ENCODE measurements around the gene ZMIZ1.

ZMIZ1 gene

DNA sequence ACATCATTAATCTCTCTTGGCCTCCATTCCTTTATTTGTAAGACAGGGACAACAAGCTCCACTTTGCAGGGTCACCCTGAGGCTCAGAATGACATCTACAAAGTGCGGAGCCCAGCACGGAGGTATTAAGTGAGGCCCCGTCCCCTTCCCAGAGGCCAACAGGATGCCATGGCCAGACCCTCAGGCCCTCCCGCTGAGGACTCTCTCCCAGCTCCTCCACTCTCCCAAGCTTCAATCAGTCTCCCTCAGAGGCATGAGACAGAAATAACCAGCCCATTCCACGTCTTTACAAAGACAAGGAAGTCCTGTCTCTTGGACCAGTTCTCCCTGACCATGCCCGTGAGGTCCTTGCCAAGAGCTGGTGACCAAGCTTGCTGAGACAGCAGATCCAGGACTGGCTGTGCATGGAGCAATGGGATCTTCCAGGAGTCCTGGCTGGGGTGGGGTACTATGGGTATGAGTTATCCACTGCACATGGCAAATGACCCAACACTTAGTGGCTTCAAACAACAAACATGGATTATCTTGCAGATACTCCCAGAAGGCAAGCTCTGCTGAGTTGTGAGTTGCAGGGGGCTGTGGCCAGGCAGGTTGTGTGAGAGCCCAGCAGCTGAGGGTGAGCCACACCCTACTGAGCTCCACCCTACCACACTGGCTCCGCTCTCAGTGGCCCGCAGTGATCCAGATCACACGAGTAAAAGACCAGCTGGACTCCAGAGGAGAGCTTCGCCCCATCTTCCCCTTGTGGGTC is 274.2 kb downstream of the ZMIZ1 start:
- peak; percentile 54 for DNase-seq (ENCODE audit: low spot score)

DNA sequence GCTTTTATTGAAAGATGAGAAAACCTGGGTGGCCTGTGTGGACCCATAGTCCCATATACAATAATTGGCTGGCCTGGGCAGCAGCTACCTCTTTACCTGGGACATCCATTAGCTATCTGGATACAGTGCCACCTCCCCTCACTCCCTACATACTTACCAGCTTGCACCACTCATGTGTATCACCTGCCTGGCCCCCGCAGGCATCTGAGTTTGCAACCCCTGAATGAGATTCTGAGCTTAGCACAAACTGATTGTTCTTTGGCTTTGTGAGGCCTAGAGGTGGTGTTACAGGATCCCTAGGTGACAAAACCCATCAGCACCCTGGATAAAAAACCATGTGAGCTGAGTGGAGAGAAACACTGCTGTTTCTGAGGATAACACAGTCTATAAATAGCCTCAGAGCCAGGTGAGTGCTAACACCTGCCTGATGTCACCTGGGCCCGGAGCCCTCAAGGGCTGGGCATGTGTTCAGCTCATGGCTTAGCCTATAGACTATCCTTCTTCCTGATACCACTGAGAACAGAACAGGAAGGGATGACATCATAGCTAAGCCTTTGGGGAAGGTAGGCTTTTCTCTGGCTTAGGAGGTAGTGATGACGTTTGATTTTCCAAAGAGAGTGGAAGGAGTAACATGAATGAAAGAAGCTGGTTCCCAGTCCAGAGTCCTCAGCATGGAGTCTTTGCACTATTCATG is 275.9 kb downstream of the ZMIZ1 start:
- DNase-seq (ENCODE audit: low spot score) = no peak

DNA sequence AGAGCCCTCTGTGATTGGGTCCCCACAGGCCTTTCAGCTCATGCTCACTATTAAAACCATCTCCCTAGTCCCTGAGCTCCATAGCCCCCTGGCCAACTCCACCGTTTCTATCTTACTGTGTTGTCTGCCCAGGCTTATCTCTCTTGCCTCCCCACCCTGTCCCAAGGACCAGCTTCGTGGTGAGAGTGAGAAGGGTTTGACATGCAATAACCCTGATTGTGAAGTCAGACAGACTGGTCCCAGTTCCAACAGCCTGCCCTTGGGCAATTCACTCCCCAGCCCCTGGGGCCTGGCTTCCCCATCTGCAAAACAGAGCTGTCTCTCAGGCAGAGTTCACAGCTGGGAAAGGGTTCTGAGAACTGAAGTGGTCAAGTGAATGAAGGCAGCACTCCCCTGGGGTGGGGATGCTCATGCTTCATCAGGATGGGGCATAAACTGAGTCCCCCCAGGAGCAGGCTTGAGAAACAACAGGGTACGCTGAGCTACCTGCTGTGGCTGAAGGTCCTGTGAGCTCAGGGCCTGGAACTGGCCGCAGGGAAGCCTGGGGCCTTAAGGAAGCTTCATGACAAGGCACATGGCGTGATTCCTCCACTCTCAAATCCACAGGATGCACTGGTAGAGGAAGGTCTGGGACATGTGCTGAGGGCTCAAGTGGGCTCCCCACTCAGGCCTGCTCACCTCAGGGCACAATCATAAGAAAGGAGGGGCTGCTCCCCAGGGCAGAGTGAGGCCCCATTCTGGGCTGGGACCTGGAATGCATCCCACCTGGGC is 276.7 kb downstream of the ZMIZ1 start:
- DNase-seq (ENCODE audit: low spot score) = no peak

DNA sequence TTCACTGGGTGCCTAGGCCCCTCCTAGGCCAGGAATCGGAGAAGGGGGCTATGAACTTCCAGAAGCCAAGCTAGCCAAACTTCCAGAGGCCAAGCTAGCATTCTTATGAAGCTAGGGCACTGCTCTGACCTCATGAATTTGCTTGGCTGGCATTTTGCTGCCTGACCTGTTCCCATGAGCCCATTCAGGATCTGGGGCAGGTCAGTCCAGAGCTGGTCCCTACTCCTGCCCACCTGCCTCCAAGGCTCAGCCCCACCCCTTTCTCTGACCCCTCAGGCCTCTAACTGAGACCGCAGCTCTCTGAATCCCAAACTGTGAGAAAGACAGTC is 277.2 kb downstream of the ZMIZ1 start:
- no peak for DNase-seq (ENCODE audit: low spot score)

DNA sequence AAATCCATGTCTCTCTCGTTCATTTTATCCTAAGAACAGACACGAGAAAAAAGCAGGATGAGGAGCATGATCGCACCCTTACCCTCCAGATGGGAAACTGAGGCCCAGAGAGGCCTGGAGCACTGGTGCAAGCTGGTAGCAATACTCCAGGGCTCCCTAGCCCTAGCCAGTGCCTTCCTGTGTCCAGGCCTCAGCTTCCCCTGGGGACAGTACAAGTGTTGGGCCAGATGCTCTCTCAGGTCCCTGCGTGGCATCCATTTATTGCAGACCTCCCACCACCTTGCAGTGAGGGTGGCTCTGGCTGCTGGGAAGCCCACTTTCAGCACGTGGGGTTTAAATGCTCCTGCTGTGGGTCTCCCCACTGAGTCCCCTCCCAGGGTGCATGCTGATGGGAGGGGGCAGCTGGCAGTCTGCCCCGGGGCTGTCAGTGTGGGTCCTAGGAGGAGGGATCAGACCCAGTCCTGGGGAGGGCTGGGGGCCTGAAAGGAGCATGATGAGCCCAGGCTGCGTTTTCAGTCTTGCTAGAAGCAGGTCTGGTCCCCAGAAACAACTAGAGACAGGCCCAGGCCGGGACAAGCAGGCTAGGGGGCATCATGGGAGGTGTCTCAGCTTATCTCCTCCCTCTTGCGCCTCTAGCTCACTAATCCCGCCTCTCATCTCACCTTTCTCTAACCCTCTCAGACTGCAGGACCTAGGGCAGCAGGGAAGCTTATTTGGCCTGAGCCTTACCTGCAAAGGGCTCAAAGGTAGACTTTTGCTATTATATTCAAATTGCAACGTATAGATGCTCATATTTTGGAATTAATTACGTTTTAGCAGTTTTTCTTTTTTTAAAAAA is 277.8 kb downstream of the ZMIZ1 start:
- no peak for DNase-seq (ENCODE audit: low spot score)

DNA sequence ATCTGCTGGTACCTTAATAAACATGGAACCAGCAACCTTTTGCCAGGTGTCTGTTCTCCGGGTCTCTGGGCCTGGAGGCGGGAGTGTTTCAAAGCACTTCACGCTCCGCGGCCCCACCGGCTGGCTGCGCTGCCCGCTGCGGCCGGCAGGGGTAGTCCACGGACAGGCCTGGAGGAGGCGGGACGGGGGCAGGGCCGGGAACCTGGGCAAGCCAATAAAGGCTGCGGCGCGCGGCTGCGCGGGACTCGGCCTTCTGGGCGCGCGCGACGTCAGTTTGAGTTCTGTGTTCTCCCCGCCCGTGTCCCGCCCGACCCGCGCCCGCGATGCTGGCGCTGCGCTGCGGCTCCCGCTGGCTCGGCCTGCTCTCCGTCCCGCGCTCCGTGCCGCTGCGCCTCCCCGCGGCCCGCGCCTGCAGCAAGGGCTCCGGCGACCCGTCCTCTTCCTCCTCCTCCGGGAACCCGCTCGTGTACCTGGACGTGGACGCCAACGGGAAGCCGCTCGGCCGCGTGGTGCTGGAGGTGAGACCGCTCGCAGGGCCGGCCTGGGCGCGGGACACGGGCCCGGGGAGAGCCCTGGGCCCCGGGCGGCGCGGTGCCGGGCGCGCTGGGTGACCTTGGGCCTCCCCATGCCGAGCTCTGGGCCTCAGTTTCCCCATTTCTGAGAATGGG is 278.6 kb downstream of the ZMIZ1 start, which contains the start of gene PPIF:
PPIF (plus strand) TSS at position 244 of the 668 bp plus-strand sequence; CDS start at position 324, 80 bp downstream.
- DNase-seq (ENCODE audit: low spot score) = peak; percentile 95

DNA sequence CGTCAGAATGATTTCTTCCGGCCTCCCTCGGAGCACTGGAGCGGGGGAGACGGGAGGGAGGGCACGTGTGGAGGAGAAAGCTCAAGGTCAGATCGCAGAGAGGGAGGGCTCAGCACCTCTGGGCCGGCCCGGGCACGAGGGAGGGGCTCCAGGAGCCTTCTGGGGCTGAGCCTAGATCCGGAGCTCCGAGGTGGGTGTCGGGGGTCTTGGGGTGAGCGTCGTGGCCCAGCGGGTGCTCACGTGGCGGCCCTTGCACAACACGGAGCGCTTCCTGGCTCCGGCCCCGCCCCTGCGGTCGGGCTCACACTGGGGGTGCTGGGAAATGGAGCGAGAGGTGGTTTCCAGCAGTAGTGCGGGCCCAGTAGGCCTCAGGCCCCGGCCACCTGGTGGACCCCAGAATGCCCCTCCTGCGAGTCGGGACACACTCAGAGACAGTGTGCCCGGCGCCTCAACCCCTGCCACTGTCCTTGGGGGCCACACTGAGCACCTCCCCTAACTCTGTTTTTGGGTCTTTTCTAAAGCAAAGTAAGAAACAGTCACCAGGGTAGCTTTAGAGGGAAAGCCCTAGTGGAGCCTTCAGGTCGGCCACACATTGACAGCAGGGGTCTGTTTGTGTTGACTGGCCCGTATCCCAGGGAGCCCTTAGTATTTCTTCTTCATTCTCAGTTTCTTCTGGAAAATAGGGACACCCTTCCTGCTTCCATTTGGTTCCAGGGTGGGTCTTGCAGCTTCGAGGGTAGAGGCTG is 279.3 kb downstream of the ZMIZ1 start:
- DNase-seq (ENCODE audit: low spot score) = peak; percentile 67

DNA sequence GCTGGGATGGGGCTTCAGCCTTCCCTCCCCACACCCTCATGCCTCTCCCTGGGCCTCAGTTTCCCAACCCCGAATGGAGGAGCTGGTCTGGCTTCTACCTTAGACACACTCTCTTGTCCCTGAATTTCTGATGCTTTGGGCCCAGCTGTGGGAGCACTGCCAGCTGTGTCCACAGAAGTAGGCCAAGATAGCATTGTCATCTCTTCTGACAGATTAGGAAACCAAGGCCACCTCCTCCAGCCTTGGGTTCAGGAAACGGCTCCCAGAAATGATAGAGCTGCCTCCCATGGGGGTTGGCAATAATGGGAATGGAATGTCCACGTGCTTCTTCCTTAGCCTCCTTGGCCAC is 279.8 kb downstream of the ZMIZ1 start:
- no peak for DNase-seq (ENCODE audit: low spot score)

DNA sequence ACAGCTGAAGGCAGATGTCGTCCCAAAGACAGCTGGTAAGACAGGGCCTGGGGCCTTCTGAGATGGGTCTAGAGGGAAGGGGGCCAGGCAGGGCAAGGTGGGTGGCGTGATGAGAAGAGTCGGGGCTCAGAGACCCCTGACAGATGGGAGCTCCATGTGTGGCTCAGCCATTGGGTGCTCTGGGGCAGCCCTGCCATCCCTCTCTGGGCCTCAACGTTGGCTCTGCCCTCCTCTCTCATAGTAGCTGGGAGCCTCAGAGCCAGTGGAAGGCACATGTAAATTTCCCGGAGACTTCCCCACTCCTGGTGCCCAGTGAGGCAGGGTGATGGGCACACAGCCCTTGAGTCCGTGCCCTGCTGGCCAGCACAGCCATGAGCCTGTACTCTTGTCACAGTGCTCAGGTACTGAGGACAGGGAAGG is 280.3 kb downstream of the ZMIZ1 start:
- no peak for DNase-seq (ENCODE audit: low spot score)

DNA sequence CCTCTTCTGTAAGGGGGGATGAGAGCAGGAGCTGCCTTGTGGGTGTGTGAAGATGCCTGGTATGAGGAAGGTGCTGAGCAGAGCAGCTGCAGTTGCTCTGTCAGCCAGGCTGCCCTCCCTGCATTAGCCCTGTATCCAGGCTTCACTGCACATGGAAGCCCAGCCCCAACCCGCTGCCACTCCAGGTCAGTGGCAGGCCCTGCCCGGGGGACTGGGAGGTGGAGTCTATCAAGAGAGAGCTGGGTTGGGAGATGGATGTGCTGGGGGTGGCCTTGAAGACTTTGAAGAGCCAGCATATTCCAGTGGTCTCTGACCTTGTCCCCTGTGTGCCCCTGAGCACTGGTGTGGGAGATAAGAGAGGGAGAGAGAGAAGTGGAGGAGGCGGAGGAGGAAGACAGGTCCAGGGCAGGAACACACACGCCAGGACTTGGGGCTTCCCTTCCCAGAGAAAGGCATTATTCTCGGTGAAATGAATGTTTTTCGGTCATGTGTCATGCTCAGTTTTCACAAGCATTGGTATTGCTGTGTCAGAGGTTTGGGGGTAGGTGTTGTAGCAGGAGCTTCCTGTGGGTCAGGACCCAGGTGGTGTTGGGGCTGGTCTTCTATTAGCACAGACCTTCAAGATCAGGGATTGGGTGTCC is 281.1 kb downstream of the ZMIZ1 start:
- no peak for DNase-seq (ENCODE audit: low spot score)

DNA sequence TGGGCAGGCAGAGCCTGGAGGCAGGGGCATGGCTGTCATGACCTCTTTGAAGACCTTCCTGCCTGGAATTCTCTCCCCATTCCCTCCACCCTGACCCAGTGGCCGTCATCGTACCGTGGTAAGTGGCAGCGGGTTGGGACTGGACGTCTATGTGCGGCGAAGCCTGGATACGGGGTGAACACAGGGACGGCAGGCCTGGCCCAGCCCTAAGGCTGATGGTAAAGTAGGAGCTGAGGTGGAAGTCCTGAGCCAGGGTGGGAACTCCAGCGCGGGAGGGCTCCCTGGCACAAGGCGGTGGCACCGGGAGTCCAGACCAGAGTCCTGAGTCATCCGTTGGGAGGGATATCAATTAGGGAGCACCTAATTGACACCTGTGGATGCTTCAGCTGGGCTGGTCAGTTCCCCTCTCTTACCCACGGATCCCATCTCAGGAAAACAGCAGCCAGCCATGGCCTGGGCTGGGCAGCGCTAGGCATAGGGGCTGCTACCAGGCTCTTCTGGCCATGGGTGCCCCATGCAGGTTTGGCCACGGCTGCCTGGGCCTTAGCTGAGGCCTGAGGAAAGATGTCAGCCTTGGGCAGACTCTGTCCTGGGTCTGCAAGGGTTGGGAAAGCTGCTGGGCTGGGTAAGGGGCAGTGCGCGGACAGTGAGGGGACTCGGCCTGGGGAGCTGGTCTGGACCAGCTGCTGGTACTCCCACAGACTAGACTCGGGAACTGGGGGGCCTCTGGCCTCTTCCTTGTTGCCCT is 281.8 kb downstream of the ZMIZ1 start:
- no peak for DNase-seq (ENCODE audit: low spot score)

DNA sequence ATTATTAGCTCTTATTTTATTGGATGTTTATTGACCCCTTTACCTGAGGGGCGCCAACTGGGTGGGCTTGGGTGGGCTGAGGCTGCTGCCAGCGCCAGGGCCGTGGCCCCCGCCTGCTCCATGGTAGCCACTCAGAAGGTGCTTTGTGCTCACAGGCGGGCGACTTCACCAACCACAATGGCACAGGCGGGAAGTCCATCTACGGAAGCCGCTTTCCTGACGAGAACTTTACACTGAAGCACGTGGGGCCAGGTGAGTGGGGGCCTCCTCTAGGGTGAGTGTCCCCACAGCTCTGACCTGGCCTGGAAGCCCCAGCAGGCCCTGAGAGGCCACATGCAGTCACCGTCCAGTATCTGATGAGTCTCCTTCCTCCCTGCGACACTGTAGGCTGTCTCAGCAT is 282.6 kb downstream of the ZMIZ1 start:
- DNase-seq (ENCODE audit: low spot score) = no peak

DNA sequence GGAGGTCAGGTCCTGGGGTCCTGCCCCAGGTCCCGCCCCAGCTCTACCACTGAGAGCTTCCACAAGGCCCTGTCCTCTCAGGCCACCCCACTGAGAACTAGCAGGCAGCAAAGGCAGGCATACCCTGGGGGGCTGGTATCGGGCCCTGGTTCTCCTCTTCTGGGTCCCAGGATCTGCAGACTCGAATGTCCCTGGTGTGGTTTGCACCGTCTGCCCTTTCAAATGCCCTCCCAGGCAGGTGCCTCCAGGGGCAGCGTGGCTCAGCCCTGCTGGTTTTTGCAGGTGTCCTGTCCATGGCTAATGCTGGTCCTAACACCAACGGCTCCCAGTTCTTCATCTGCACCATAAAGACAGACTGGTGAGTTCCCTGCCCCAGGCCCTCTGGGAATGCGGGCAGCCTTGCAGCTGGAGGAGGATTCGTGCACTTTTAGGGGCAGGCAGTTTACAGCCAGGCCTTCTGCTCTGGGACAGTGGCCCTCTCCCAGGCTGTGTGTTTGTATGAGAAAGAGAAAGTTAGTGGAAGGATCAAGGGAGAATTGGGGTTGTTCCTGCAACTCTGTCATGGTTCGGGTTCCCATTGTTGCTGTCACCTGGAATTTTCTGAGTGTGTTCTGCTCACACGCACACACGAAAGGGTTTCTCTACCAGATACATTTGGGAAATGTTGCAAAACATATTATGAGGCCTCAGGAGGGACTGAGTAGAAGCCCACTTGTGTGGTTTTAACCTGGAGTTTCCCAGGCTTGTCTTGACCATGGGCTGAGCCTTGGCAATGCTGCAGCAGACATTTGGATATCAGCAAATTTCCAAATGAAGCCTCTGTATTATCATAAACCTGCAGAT is 283.5 kb downstream of the ZMIZ1 start:
- DNase-seq (ENCODE audit: low spot score) = no peak

DNA sequence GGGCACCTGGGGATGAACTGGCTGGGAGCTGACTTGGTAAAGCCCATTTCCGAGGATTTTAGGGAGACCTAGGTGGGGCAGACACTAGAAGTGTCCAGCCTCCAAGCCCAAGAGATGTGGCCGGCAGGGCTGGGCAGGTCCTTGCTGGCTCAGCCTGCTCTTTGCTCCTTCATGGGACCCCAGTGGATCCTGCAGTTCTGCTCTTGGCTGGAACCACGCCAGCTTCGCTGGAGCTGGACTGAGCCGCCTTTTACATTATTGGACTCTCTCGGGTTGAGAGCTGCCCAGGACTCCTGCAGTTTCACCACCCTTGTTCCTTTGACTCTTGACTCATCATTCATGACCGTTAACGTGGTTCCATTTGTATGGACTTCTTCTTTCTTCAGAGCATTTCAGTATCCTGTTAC is 284.2 kb downstream of the ZMIZ1 start:
- no peak for DNase-seq (ENCODE audit: low spot score)

DNA sequence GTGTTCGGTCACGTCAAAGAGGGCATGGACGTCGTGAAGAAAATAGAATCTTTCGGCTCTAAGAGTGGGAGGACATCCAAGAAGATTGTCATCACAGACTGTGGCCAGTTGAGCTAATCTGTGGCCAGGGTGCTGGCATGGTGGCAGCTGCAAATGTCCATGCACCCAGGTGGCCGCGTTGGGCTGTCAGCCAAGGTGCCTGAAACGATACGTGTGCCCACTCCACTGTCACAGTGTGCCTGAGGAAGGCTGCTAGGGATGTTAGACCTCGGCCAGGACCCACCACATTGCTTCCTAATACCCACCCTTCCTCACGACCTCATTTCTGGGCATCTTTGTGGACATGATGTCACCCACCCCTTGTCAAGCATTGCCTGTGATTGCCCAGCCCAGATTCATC is 285.0 kb downstream of the ZMIZ1 start:
- no peak for DNase-seq (ENCODE audit: low spot score)

DNA sequence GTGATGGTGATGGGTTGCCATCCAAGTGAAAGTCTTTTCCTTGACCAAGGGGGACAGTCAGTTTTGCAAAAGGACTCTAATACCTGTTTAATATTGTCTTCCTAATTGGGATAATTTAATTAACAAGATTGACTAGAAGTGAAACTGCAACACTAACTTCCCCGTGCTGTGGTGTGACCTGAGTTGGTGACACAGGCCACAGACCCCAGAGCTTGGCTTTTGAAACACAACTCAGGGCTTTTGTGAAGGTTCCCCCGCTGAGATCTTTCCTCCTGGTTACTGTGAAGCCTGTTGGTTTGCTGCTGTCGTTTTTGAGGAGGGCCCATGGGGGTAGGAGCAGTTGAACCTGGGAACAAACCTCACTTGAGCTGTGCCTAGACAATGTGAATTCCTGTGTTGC is 285.4 kb downstream of the ZMIZ1 start:
- no peak for DNase-seq (ENCODE audit: low spot score)

DNA sequence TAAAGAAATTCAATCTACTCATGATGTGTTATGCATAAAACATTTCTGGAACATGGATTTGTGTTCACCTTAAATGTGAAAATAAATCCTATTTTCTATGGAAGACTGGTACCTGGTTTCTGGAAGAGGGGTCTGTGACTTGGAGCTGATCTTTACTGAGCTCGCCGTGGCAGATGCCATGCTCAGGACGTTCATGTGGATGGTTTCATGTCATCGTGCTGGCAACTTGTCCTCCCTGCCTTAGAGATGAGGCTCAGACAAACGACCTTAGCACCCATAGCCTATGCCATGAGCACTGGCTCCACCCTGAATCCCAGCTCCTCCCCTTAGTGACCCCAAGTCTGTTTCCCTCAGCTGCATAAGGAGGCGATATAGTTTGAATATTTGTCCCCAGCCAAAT is 285.8 kb downstream of the ZMIZ1 start:
- DNase-seq (ENCODE audit: low spot score) = no peak

DNA sequence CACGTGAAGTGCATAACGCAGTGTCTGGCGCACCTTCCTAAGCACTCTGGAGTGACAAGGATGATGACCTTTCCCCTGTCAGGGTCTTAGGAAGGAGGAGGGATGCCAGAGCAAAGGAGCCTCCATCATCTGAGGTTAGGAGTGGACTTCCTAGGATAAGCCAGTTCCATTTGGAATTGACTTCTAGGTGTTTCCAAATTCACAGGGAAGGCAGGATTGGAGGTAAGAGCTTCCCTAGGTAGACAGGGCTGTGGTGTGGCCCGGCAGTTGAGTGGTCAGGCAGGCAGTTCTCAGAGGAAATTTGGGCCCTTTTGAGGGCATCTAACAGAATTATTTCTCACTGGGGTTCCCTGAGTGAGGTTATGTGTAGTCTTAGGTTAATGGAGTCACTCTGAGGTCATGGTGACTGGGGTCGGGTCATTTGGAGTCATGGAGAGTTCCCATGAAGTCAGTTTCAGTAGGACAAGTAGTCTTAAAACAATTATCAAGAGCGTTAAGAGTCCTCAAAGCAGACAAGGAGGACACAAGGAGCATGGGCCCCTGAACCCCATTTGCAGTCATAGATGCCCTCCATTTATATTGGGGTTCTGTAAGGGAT is 286.8 kb downstream of the ZMIZ1 start:
- DNase-seq (ENCODE audit: low spot score) = no peak
